DMS 273 (cell line): ENCODE measurements around the gene C5AR1.
"Not testable (repeated sequence)": the region's sequence is repeated elsewhere in the genome, so short reads cannot be mapped to it uniquely, and the experiment has no call there.

Source experiments
- DNase-seq: peaks from one replicate; lab custom pipeline; 2025; ENCODE audit not compliant: unreplicated experiment; lab: John Stamatoyannopoulos, UW

The C5AR1 gene

GRCh38 chr19:47309608-47310007 lies at the start of gene C5AR1:
C5AR1 (plus strand) TSS chr19:47309861; CDS start chr19:47309896, 35 bp downstream.
- no peak for DNase-seq

DNA sequence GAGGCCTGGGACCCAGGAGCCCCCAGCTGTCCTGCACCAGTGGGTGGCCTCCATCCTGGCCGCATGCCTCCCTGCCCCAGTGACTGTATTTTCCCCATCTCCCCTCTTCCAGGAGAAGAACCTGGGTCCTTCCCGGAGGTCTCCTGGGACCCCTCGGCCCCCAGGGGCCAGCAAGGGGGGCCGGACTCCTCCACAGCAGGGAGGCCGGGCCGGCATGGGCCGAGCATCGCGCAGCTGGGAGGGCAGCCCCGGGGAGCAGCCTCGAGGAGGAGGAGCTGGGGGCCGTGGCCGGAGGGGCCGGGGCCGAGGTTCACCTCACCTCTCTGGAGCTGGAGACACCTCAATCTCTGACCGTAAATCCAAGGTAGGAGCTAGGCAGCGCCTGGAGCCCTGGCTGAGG lies 49.2 kb upstream of the C5AR1 start:
- DNase-seq = no peak

DNA sequence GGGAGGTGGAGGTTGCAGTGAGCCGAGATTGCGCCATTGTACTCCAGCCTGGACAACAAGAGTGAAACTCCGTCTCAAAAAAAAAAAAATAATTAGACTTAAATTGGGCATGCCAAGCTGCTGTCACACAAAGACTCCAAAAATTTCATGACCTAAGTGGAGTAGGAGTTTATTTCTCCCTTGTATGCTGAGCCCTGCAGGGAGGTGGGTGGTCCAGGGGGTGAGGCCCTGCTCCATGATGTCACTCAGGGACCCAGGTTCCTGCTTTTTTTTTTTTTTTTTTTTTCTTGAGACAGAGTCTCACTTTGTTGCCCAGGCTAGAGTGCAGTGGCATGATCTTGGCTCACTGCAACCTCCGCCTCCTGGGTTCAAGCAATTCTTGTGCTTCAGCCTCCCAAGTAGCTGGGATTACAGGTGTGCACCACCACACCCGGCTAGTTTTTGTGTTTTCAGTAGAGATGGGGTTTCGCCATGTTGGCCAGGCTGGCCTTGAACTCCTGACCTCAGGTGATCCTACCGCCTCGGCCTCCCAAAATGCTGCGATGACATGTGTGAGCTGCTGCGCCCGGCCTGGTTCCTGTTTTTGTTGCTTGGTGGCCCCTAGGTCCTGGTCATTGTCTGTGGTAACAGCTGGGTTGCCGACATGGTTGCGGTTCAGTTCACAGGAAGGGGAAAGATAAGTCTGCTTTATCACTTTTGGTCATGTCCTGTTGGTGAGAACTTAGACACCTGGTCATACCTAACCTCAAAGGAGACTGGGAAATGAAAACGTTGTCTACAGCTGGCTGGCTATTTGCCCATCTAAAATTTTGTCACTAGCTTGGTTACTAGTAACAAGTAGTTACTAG lies 47.5 kb upstream of the C5AR1 start:
- not testable (repeated sequence) for DNase-seq

DNA sequence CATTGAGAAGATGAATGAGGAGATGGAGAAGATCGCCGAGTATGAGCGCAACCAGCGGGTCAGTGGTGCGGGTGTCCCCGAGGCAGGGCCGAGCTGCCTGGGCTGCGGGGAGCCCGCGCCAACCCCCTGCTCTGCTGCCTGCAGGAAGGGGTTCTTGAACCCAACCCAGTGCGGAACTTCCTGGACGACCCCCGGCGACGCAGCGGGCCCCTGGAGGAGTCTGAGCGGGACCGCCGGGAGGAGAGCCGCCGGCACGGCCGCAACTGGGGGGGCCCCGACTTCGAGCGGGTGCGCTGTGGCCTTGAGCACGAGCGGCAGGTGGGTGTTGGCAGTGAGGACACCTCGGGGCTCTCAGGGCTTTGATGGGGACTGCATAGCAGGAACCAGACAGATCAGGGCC lies 45.0 kb upstream of the C5AR1 start:
- no peak for DNase-seq

DNA sequence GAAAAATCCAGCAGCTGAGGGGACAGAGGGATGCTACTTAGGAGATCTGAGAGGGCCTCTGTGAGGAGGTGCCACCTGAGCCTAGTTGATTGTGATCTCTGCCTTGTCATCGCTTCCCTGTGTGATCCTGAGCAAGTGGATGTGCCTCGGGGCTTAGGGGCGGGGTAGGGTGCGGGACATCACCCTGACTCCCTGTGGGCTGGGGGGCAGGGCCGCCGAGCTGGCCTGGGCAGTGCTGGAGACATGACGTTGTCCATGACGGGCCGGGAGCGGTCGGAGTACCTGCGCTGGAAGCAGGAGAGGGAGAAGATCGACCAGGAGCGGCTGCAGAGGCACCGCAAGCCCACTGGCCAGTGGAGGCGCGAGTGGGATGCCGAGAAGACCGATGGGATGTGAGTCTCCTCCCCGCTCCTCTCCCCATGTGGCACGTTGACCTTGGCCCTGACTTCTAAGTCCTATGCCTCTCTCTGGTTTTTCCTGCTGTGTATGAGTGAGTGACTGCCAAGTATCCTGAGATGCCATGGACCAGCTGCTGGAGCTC lies 43.2 kb upstream of the C5AR1 start:
- DNase-seq = no peak

GRCh38 chr19:47267350-47267759 lies 42.3 kb upstream of the C5AR1 start:
- DNase-seq = peak; percentile 55

GRCh38 chr19:47268028-47268427 lies 41.6 kb upstream of the C5AR1 start:
- DNase-seq = no peak

GRCh38 chr19:47269596-47269995 lies 40.1 kb upstream of the C5AR1 start:
- no peak for DNase-seq

DNA sequence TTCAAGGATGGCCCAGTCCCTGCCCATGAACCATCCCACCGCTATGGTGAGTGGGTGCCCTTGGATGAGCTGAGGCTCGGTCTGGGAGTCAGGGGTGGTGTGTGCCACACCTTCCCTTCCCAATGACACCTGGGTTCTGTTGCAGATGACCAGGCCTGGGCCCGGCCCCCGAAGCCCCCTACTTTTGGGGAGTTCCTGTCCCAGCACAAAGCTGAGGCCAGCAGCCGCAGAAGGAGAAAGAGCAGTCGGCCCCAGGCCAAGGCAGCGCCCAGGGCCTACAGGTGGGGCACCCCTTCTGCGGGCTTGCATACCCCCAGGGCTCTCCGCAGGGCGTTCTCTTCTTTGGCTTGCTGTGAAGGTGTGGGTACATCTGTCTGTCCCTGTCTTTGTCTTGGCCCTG lies 39.3 kb upstream of the C5AR1 start:
- no peak for DNase-seq

DNA sequence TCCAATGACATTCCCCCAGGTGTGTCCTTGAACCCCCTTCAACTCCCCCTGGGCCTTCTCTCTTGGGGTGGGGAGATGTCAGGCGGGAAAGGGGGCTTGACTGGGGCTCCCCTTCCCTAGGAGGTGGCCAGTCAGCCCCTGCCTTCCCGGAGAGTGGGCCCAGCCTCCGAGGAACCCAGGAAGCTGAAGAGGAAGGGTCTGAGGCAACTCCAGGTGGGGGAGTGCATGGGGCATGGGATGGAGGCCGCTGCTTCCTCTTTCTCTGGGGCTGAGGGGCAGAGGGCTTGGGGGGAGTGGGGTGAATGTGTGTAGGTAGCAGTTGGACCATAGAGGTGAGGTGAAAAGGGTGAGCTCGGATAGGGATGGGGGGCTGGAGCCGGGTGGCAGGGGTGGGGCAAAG lies 37.7 kb upstream of the C5AR1 start:
- no peak for DNase-seq

DNA sequence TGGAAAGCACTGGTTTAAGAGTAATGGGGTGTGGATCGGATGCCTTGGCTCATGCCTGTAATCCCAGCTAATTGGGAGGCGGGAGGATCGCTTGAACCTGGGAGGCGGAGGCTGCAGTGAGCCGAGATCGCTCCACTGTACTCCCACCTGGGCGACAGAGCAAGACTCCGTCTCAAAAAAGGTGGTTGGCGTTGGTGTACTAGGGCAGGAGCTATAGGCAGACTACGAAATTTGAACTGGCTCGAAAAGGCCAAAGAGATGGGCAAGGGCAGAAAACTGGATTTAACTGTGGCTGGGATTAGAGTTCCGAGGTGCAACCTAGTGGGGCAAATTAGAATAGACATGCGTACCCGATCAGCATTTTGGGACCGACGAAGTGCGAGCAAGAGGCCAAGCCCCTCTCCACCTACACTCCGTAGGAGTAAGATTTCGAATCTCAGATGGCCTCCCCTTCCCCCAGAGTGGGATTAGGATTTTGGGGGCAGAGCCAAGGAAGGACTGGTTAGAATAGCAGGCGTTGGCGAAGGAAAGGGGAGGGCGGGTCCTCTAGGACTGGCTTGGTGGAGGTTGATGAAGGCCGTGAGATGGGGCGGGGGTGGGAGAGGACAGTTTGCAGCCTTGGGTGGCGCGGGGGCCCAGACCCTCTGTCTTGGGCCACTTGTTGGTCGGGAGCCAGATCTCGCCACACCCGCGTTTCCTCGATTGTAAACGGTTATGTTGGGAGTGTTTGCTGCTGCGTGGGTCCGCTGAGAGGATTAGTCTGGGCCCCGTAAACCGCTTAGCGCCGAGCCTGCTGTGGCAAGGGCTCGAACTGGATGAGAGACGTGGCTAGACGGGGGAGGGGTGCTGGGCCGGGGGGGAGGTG lies 37.0 kb upstream of the C5AR1 start:
- peak; percentile 78 for DNase-seq

GRCh38 chr19:47273313-47274070 lies 36.2 kb upstream of the C5AR1 start:
- peak; percentile 95 for DNase-seq

DNA sequence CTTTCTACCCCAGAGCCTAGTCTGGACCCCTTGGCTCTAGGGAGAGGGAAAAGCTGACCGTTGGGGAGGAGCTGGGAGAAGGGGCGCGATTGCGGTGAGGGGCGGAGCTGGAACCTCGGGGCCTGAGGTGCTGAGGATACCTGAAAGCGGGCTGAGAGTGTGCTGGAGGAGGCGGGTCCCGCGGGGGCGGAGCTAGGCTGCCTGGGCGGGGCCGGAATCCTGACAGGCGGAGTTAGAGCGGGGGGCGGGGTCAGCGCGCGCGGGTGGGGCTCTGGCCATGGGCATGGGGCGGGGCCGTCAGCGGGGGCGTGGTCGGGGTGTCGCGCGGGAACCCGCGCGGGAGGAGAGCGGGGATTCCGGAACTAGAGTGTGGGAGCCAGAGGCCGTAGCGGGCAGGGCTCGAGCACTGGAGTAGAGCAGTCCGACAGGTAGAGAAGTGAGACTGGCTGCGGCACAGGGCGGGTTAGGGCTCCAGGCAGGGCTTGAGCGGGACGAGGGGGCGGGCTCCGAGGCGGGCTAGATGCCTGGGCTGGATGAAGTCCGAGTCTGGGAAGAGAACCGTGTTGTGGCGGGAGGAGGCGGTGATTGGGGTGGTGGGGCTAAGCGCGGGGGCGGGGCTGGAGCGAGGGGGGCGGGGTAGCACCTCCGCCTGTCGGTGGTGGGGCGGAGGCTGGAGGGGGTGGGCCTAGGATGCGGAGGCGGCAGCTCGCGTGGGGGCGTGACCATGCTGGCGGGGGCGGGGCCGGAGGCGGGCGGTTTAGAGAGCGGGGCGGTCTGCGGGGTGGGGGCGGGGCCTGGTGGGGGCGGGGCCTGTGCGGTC lies 35.4 kb upstream of the C5AR1 start, which contains the start of gene INAFM1:
INAFM1 (plus strand) TSS at position 815 of the 820 bp plus-strand sequence. CDS start 35 bp downstream, outside the sequence.
- peak; percentile 94 for DNase-seq

- DNase-seq = peak; percentile 75
These were observed 34.5 kb upstream of the C5AR1 start for GRCh38 chr19:47274891-47275761.

- no peak for DNase-seq
These were observed 33.7 kb upstream of the C5AR1 start for GRCh38 chr19:47275791-47276461.

- not testable (repeated sequence) for DNase-seq
These were observed 33.1 kb upstream of the C5AR1 start for GRCh38 chr19:47276513-47276912.

DNA sequence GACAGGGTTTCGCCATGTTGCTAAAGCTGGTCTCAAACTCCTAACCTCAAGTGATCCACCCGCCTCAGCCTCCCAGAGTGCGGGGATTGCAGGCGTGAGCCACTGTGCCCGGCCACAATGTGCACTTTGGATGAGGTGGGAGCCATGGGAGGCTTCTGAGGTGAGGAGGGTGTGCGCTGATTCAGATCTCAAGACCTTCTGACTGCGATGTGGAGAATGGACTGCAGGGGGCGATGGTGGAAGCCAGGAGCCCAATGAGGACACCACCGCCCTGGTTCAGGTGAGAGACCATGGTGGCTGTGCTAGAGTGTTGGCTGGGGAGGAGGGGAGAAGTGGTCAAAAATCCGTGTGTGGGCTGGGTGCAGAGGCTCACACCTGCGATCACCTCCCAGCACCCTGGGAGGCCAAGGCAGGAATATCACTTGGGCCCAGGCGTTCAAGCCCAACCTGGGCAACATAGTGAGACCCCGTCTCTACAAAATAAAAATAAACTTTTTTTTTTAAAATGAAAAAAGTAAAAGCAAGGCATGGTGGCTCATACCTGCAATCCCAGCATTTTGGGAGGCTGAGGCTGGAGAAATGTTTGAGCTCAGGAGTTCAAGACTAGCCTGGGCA lies 29.4 kb upstream of the C5AR1 start:
- peak; percentile 65 for DNase-seq
